PFSK-1 (cell line): ENCODE results near the gene TOR1AIP2.

ENCODE experiments used
- REST ChIP-seq, 2 experiments: IDR thresholded peaks; 2 replicates each; pipeline versions ENCODE4 v1.6.1 to v1.8.0; 2011 to 2012; ENCODE audit warnings: low read depth in 2 of 2, low read length in 2 of 2, control low read depth in 1 of 2, inconsistent platforms in 1 of 2, mild to moderate bottlenecking in 1 of 2, moderate library complexity in 1 of 2; ENCODE audit not compliant: insufficient read depth in 1 of 2
- SIN3A ChIP-seq: IDR thresholded peaks from 2 replicates; pipeline ENCODE4 v1.6.1; 2012; ENCODE audit warnings: mild to moderate bottlenecking, low read length, moderate library complexity, borderline replicate concordance; ENCODE audit not compliant: insufficient read depth
- TAF1 ChIP-seq: IDR thresholded peaks from 2 replicates; pipeline ENCODE4 v1.6.1; 2012; ENCODE audit warnings: low read length, control low read depth, borderline replicate concordance; ENCODE audit not compliant: insufficient read depth

GRCh38 chr1:179865377-179865776 lies 12.2 kb downstream of the TOR1AIP2 start:
- TF ChIP-seq SIN3A (no peak), REST (IDR thresholded peaks at IDR 0.05; ENCODE audit: insufficient read depth in 1 of 2, low read depth in 2 of 2, low read length in 2 of 2) (no peak), TAF1 (no peak)
